Ishikawa (cell line): ENCODE measurements around the gene A1CF.

Experiments
- CEBPB ChIP-seq: IDR thresholded peaks from 2 replicates; pipeline ENCODE4 v1.6.1; 2012
- CREB1 ChIP-seq: IDR thresholded peaks from 2 replicates; pipeline ENCODE4 v1.6.1; 2012; ENCODE audit warnings: low read depth
- EGR1 ChIP-seq: IDR thresholded peaks from 2 replicates; pipeline ENCODE4 v1.6.1; 2012
- EP300 ChIP-seq: IDR thresholded peaks from 2 replicates; pipeline ENCODE4 v1.6.1; 2012; ENCODE audit warnings: borderline replicate concordance
- FOXM1 ChIP-seq: IDR thresholded peaks from 2 replicates; pipeline ENCODE4 v1.6.1; 2012; ENCODE audit warnings: low read depth, borderline replicate concordance
- MAX ChIP-seq: IDR thresholded peaks from 2 replicates; pipeline ENCODE4 v1.6.1; 2012
- NFIC ChIP-seq: IDR thresholded peaks from 2 replicates; pipeline ENCODE4 v1.6.1; 2012
- RAD21 ChIP-seq: IDR thresholded peaks from 2 replicates; pipeline ENCODE4 v1.6.1; 2012; ENCODE audit warnings: low read depth
- REST ChIP-seq: IDR thresholded peaks from 2 replicates; pipeline ENCODE4 v1.6.1; 2012; ENCODE audit warnings: low read depth, mild to moderate bottlenecking
- TAF1 ChIP-seq: IDR thresholded peaks from 2 replicates; pipeline ENCODE4 v1.6.1; 2012; ENCODE audit warnings: low read depth, mild to moderate bottlenecking
- TCF12 ChIP-seq: IDR thresholded peaks from 2 replicates; pipeline ENCODE4 v1.6.1; 2012; ENCODE audit warnings: low read depth
- TEAD4 ChIP-seq: IDR thresholded peaks from 2 replicates; pipeline ENCODE4 v1.6.1; 2012
- USF1 ChIP-seq: IDR thresholded peaks from 2 replicates; pipeline ENCODE4 v1.6.1; 2012
- YY1 ChIP-seq: IDR thresholded peaks from 2 replicates; pipeline ENCODE4 v1.6.1; 2012; ENCODE audit warnings: low read depth
- ZBTB7A ChIP-seq: IDR thresholded peaks from 2 replicates; pipeline ENCODE4 v1.6.1; 2012; ENCODE audit warnings: low read depth

The A1CF gene

GRCh38 chr10:50861370-50861769 lies 24.1 kb downstream of the A1CF start:
- no peak for TF ChIP-seq RAD21
- TF ChIP-seq YY1, result no peak
- TF ChIP-seq MAX, result no peak
- TF ChIP-seq CREB1, result no peak
- TF ChIP-seq USF1, result no peak
- TF ChIP-seq TCF12, result no peak
- no peak for TF ChIP-seq EGR1
- TF ChIP-seq CEBPB, result no peak
- TF ChIP-seq EP300, result no peak
- no peak for TF ChIP-seq FOXM1
- TF ChIP-seq ZBTB7A, result no peak
- no peak for TF ChIP-seq NFIC

GRCh38 chr10:50857579-50857978 lies 27.8 kb downstream of the A1CF start:
- TF ChIP-seq MAX (no peak), CREB1 (no peak), REST (no peak), NFIC (no peak), USF1 (no peak), FOXM1 (no peak), CEBPB (no peak), TEAD4 (no peak), RAD21 (no peak), YY1 (no peak), ZBTB7A (no peak), EP300 (no peak), TCF12 (no peak), TAF1 (no peak), EGR1 (no peak)

GRCh38 chr10:50855461-50855860 lies 30.0 kb downstream of the A1CF start:
- TF ChIP-seq TCF12 (no peak), RAD21 (no peak), TEAD4 (no peak), TAF1 (no peak), MAX (no peak), FOXM1 (no peak), ZBTB7A (no peak), USF1 (no peak), EGR1 (no peak), EP300 (no peak), YY1 (no peak), CREB1 (no peak), NFIC (no peak), REST (no peak), CEBPB (no peak)

GRCh38 chr10:50855015-50855414 lies 30.4 kb downstream of the A1CF start:
- TF ChIP-seq MAX, result no peak
- no peak for TF ChIP-seq EP300
- TF ChIP-seq CREB1, result no peak
- TF ChIP-seq RAD21, result no peak
- no peak for TF ChIP-seq USF1
- no peak for TF ChIP-seq EGR1
- TF ChIP-seq TEAD4, result no peak
- no peak for TF ChIP-seq CEBPB
- no peak for TF ChIP-seq TAF1
- no peak for TF ChIP-seq YY1
- TF ChIP-seq TCF12, result no peak
- no peak for TF ChIP-seq ZBTB7A

- no peak for TF ChIP-seq REST
- TF ChIP-seq CEBPB, result no peak
- no peak for TF ChIP-seq TEAD4
- TF ChIP-seq MAX, result no peak
- no peak for TF ChIP-seq CREB1
- TF ChIP-seq EP300, result no peak
- TF ChIP-seq TAF1, result no peak
- TF ChIP-seq RAD21, result no peak
- TF ChIP-seq EGR1, result no peak
- no peak for TF ChIP-seq YY1
- TF ChIP-seq ZBTB7A, result no peak
- TF ChIP-seq NFIC, result no peak
- TF ChIP-seq FOXM1, result no peak
Observed at GRCh38 chr10:50853557-50853956, 31.9 kb downstream of the A1CF start.
